Measurements from ENCODE around the gene CTBP2. TPM values are rescaled to one million over a fixed set of nuclear protein-coding genes. Genes with fewer than 3 reads are reported as not detected.

Gene CTBP2
- total and polyA plus RNA-seq, 4 donors, result 32.4 to 85.7 (median 68.7) TPM

- intact Hi-C loops (cut with DNase I), result no loop called here
- DNase-seq (peak in 1 of 2 donors; percentile 22), ATAC-seq (ENCODE audit: low FRiP score) (no peak)
- WGBS, 2 donors, result 86% methylated on average over 9 of the region's 9 CpGs
- no peaks in the 10 kb centered on the region for H3K9me3 ChIP-seq (ENCODE audit: control insufficient read depth, low read length)
- no peak overlapping the region for H3K27ac ChIP-seq (ENCODE audit: low read depth in 1 of 2, low read length in 2 of 2)
- no peak overlapping the region for H3K4me3 ChIP-seq (ENCODE audit: low read length in 2 of 2)
- H3K4me1 ChIP-seq (ENCODE audit: control insufficient read depth in 1 of 2, insufficient read depth in 2 of 2, low read length in 2 of 2), result no peaks in the 10 kb centered on the region
- no peaks in the 10 kb centered on the region for H3K36me3 ChIP-seq (ENCODE audit: control insufficient read depth in 1 of 2, insufficient read depth in 2 of 2, low read length in 1 of 2)
- H3K27me3 ChIP-seq (ENCODE audit: control insufficient read depth in 1 of 2, insufficient read depth in 2 of 2, low read length in 1 of 2), result no peaks in the 10 kb centered on the region
These were observed 59.3 kb downstream of the CTBP2 start for GRCh38 chr10:125101049-125101448.

GRCh38 chr10:125097409-125098070 is 62.8 kb downstream of the CTBP2 start:
- H3K4me3 ChIP-seq (ENCODE audit: low read length in 2 of 2), result no peak overlapping the region
- H3K9me3 ChIP-seq (ENCODE audit: control insufficient read depth, low read length), result no peaks in the 10 kb centered on the region
- no peaks in the 10 kb centered on the region for H3K4me1 ChIP-seq (ENCODE audit: control insufficient read depth in 1 of 2, insufficient read depth in 2 of 2, low read length in 2 of 2)
- DNase-seq (peak in 1 of 2 donors; percentile 35), ATAC-seq (ENCODE audit: low FRiP score) (no peak)
- intact Hi-C loops (cut with DNase I), result no loop called here
- no peak overlapping the region for H3K27ac ChIP-seq (ENCODE audit: low read depth in 1 of 2, low read length in 2 of 2)
- 88 to 92% methylated on average over 20 of the region's 20 CpGs for WGBS, 2 donors
- H3K27me3 ChIP-seq (ENCODE audit: control insufficient read depth in 1 of 2, insufficient read depth in 2 of 2, low read length in 1 of 2), result no peaks in the 10 kb centered on the region
- H3K36me3 ChIP-seq (ENCODE audit: control insufficient read depth in 1 of 2, insufficient read depth in 2 of 2, low read length in 1 of 2), result no peaks in the 10 kb centered on the region

GRCh38 chr10:125096975-125097374 is 63.4 kb downstream of the CTBP2 start:
- no peak for ATAC-seq (ENCODE audit: low FRiP score)
- H3K27me3 ChIP-seq (ENCODE audit: control insufficient read depth in 1 of 2, insufficient read depth in 2 of 2, low read length in 1 of 2), result no peaks in the 10 kb centered on the region
- no peaks in the 10 kb centered on the region for H3K4me1 ChIP-seq (ENCODE audit: control insufficient read depth in 1 of 2, insufficient read depth in 2 of 2, low read length in 2 of 2)
- H3K27ac ChIP-seq (ENCODE audit: low read depth in 1 of 2, low read length in 2 of 2), result no peak overlapping the region
- no peaks in the 10 kb centered on the region for H3K36me3 ChIP-seq (ENCODE audit: control insufficient read depth in 1 of 2, insufficient read depth in 2 of 2, low read length in 1 of 2)
- no peaks in the 10 kb centered on the region for H3K9me3 ChIP-seq (ENCODE audit: control insufficient read depth, low read length)
- no peak for DNase-seq
- intact Hi-C loops (cut with DNase I), result no loop called here
- H3K4me3 ChIP-seq (ENCODE audit: low read length in 2 of 2), result no peak overlapping the region
- WGBS, 2 donors, result 96% methylated on average over 2 of the region's 2 CpGs

- Histone ChIP-seq H3K27ac (ENCODE audit: low read depth in 1 of 2, low read length in 2 of 2) (no peak overlapping the region), H3K4me3 (ENCODE audit: low read length in 2 of 2) (no peak overlapping the region), H3K27me3 (ENCODE audit: control insufficient read depth in 1 of 2, insufficient read depth in 2 of 2, low read length in 1 of 2) (no peaks in the 10 kb centered on the region), H3K36me3 (ENCODE audit: control insufficient read depth in 1 of 2, insufficient read depth in 2 of 2, low read length in 1 of 2) (no peaks in the 10 kb centered on the region), H3K4me1 (ENCODE audit: control insufficient read depth in 1 of 2, insufficient read depth in 2 of 2, low read length in 2 of 2) (no peaks in the 10 kb centered on the region), H3K9me3 (ENCODE audit: control insufficient read depth, low read length) (no peaks in the 10 kb centered on the region)
- no peak for ATAC-seq (ENCODE audit: low FRiP score)
- WGBS, 2 donors, result 78% methylated on average over 6 of the region's 6 CpGs
- intact Hi-C loops (cut with DNase I), result no loop called here
- no peak for DNase-seq
These were observed 64.0 kb downstream of the CTBP2 start for GRCh38 chr10:125096371-125096770.

- no peak for ATAC-seq (ENCODE audit: low FRiP score)
- peaks cover 0 to 3% of the 10 kb centered on the region in 2 donors for H3K4me1 ChIP-seq (ENCODE audit: control insufficient read depth in 1 of 2, insufficient read depth in 2 of 2, low read length in 2 of 2)
- no peak overlapping the region for H3K27ac ChIP-seq (ENCODE audit: low read depth in 1 of 2, low read length in 2 of 2)
- H3K36me3 ChIP-seq (ENCODE audit: control insufficient read depth in 1 of 2, insufficient read depth in 2 of 2, low read length in 1 of 2), result no peaks in the 10 kb centered on the region
- no peaks in the 10 kb centered on the region for H3K27me3 ChIP-seq (ENCODE audit: control insufficient read depth in 1 of 2, insufficient read depth in 2 of 2, low read length in 1 of 2)
- 18 to 28% methylated on average over 5 of the region's 5 CpGs for WGBS, 2 donors
- no peak overlapping the region for H3K4me3 ChIP-seq (ENCODE audit: low read length in 2 of 2)
- intact Hi-C loops (cut with DNase I), result no loop called here
- no peaks in the 10 kb centered on the region for H3K9me3 ChIP-seq (ENCODE audit: control insufficient read depth, low read length)
- peak in 1 of 2 donors; percentile 58 for DNase-seq
These were observed 64.6 kb downstream of the CTBP2 start for GRCh38 chr10:125095776-125096175.

GRCh38 chr10:125095228-125095627 is 65.1 kb downstream of the CTBP2 start:
- Histone ChIP-seq H3K36me3 (ENCODE audit: control insufficient read depth in 1 of 2, insufficient read depth in 2 of 2, low read length in 1 of 2) (no peaks in the 10 kb centered on the region), H3K27ac (ENCODE audit: low read depth in 1 of 2, low read length in 2 of 2) (no peak overlapping the region), H3K27me3 (ENCODE audit: control insufficient read depth in 1 of 2, insufficient read depth in 2 of 2, low read length in 1 of 2) (no peaks in the 10 kb centered on the region), H3K4me3 (ENCODE audit: low read length in 2 of 2) (no peak overlapping the region), H3K9me3 (ENCODE audit: control insufficient read depth, low read length) (no peaks in the 10 kb centered on the region), H3K4me1 (ENCODE audit: control insufficient read depth in 1 of 2, insufficient read depth in 2 of 2, low read length in 2 of 2) (peaks cover 0 to 4% of the 10 kb centered on the region in 2 donors)
- intact Hi-C loops (cut with DNase I), result no loop called here
- DNase-seq, result no peak
- WGBS, 2 donors, result 82 to 87% methylated on average over 6 of the region's 6 CpGs
- ATAC-seq (ENCODE audit: low FRiP score), result no peak

- DNase-seq (peak in 1 of 2 donors; percentile 68), ATAC-seq (ENCODE audit: low FRiP score) (no peak)
- H3K27me3 ChIP-seq (ENCODE audit: control insufficient read depth in 1 of 2, insufficient read depth in 2 of 2, low read length in 1 of 2), result no peaks in the 10 kb centered on the region
- no peaks in the 10 kb centered on the region for H3K36me3 ChIP-seq (ENCODE audit: control insufficient read depth in 1 of 2, insufficient read depth in 2 of 2, low read length in 1 of 2)
- H3K27ac ChIP-seq (ENCODE audit: low read depth in 1 of 2, low read length in 2 of 2), result no peak overlapping the region
- intact Hi-C loops (cut with DNase I), result loop anchor here in 1 of 2 donors (5.0 kb wide), 1 partner anchor 52 kb away; no protein-coding TSS in a partner anchor
- H3K4me3 ChIP-seq (ENCODE audit: low read length in 2 of 2), result no peak overlapping the region
- H3K4me1 ChIP-seq (ENCODE audit: control insufficient read depth in 1 of 2, insufficient read depth in 2 of 2, low read length in 2 of 2), result peaks cover 0 to 4% of the 10 kb centered on the region in 2 donors
- no peaks in the 10 kb centered on the region for H3K9me3 ChIP-seq (ENCODE audit: control insufficient read depth, low read length)
- WGBS, 2 donors, result 80 to 83% methylated on average over 8 of the region's 8 CpGs
These were observed 65.6 kb downstream of the CTBP2 start for GRCh38 chr10:125094806-125095205.

GRCh38 chr10:125093974-125094705 is 66.2 kb downstream of the CTBP2 start:
- 86 to 90% methylated on average over 21 of the region's 21 CpGs for WGBS, 2 donors
- DNase-seq, result peak in 1 of 2 donors; percentile 61
- Histone ChIP-seq H3K9me3 (ENCODE audit: control insufficient read depth, low read length) (no peaks in the 10 kb centered on the region), H3K4me3 (ENCODE audit: low read length in 2 of 2) (no peak overlapping the region), H3K27me3 (ENCODE audit: control insufficient read depth in 1 of 2, insufficient read depth in 2 of 2, low read length in 1 of 2) (no peaks in the 10 kb centered on the region), H3K4me1 (ENCODE audit: control insufficient read depth in 1 of 2, insufficient read depth in 2 of 2, low read length in 2 of 2) (peaks cover 0 to 4% of the 10 kb centered on the region in 2 donors), H3K36me3 (ENCODE audit: control insufficient read depth in 1 of 2, insufficient read depth in 2 of 2, low read length in 1 of 2) (no peaks in the 10 kb centered on the region), H3K27ac (ENCODE audit: low read depth in 1 of 2, low read length in 2 of 2) (peak overlapping the region; percentile 33 to 53)
- intact Hi-C loops (cut with DNase I), result loop anchor here in 1 of 2 donors (5.0 kb wide), 1 partner anchor 53 kb away; no protein-coding TSS in a partner anchor
- no peak for ATAC-seq (ENCODE audit: low FRiP score)

Data from aorta (tissue), 5 donors.